ENCODE results near the gene PPID. TPM values are rescaled to one million over a fixed set of nuclear protein-coding genes. Genes with fewer than 3 reads are reported as not detected.
"Not testable (repeated sequence)": the region's sequence is repeated elsewhere in the genome, so short reads cannot be mapped to it uniquely, and the experiment has no call there.

Gene PPID
- total RNA-seq, 1 donor from 2014 or later = 58.5 TPM

DNA sequence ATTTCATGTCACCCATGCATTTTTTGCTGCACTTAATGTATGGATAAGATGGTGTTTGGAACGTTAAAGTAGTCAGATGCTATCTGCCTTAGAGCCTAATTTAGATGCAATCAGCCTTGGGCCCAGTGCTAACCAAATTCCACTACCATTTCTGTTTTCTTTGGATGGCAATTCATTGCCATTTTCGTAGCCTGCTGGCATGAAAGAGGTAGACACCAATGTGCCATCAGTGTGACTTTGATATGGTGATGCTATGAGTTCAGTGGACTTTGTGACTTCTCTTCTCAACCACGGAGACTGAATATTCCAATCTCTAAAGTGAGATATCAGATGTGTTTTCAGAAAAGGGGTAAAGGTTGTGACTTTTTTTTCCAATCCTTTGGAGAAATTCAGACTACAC lies 49.6 kb downstream of the PPID start:
- no peak for DNase-seq (ENCODE audit: low spot score)
- H3K27ac Mint-ChIP-seq = no peak overlapping the region
- intact Hi-C loops (cut with micrococcal nuclease) = loop anchor here (5.0 kb wide), 1 partner anchor 154 kb away; no protein-coding TSS in a partner anchor
- H3K27me3 Mint-ChIP-seq (ENCODE audit: low read depth) = no peaks in the 10 kb centered on the region
- H3K4me1 Mint-ChIP-seq (ENCODE audit: low read depth) = peaks cover 22% of the 10 kb centered on the region
- H3K36me3 Mint-ChIP-seq (ENCODE audit: low read depth) = peaks cover 12% of the 10 kb centered on the region
- H3K9me3 Mint-ChIP-seq = no peaks in the 10 kb centered on the region
- no peak overlapping the region for H3K4me3 Mint-ChIP-seq (ENCODE audit: low read depth)

DNA sequence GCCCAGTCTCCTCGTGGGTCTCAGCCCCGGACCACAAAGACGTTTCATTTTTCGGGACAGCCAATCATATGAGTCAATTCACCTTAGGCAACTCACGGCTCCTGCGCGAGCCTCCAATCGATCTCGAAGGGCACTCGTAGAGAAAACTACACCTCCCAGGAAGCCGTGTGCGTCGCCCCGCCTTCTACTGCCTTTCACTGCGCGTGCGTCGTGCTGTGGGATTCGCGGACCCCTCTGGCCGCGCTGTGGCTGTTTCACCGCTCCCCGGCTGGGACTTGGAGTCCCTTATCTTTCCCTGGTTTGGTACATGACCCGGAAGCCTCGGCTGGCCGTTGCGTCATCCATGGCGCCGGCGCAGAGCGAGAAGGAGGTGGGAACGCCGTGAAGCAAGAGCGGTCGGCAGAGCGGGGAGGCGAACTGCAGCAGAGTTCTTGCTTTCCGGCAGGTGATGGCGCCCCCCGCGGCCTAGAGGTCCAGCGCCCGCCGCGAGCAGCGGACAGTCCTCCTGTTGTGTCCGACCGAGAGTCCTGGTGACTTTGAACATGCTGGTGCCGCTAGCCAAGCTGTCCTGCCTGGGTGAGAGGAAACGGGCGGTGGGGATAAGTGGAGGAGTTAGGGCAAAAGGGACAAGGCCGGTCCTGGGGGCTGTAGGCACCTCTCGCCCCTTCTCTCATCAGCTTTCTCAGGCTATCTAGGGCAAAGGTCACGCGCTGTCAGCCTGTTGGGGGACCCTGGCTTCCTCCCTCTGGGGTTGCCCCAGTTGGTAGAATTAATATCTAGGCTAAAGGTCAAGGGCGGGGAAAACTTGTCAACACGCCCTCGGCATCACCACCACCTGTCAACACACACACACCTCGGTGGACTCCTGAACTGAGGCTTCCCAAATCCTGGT lies 51.0 kb downstream of the PPID start, which contains the start of gene ETFDH:
Gene ETFDH (plus strand): TSS at position 382 of the 892 bp plus-strand sequence. CDS start 161 bp downstream, at position 543.
- Mint-ChIP-seq H3K27ac (peak within 1 kb of the TSS; percentile 95), H3K4me3 (ENCODE audit: low read depth) (peak within 1 kb of the TSS; percentile 98), H3K9me3 (no peaks in the 10 kb centered on the region), H3K36me3 (ENCODE audit: low read depth) (peaks cover 15% of the 10 kb centered on the region), H3K27me3 (ENCODE audit: low read depth) (no peaks in the 10 kb centered on the region), H3K4me1 (ENCODE audit: low read depth) (peaks cover 25% of the 10 kb centered on the region)
- peak; percentile 98 for DNase-seq (ENCODE audit: low spot score)
- intact Hi-C loops (cut with micrococcal nuclease) = loop anchor here (1.0 to 5.0 kb wide), 5 partner anchors 51 to 534 kb away; partner anchors contain the start of genes FNIP2, PPID and RAPGEF2

DNA sequence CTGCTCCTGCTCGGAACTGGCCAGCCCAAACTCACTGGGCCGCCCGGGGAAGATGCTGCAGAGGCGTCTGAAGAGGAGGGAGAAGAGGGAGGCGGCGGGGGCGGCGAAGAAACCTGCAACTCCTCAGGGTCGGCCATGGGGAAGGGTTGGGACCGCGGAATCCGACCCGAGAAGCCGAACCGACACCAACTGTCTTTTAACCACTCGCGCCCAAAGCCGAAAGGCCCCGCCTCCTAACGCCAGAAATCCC lies 51.6 kb downstream of the PPID start, which contains the start of gene C4orf46:
Gene C4orf46 (minus strand): TSS at position 223 of the 250 bp plus-strand sequence. CDS start 86 bp downstream, at position 137.
- Mint-ChIP-seq H3K9me3 (no peaks in the 10 kb centered on the region), H3K4me3 (ENCODE audit: low read depth) (peak within 1 kb of the TSS; percentile 98), H3K27ac (peak within 1 kb of the TSS; percentile 95), H3K27me3 (ENCODE audit: low read depth) (no peaks in the 10 kb centered on the region), H3K36me3 (ENCODE audit: low read depth) (peaks cover 15% of the 10 kb centered on the region), H3K4me1 (ENCODE audit: low read depth) (peaks cover 25% of the 10 kb centered on the region)
- no peak for DNase-seq (ENCODE audit: low spot score)
- intact Hi-C loops (cut with micrococcal nuclease) = loop anchor here (1.0 to 5.0 kb wide), 2 partner anchors 156 to 432 kb away; partner anchors contain the start of gene RAPGEF2

DNA sequence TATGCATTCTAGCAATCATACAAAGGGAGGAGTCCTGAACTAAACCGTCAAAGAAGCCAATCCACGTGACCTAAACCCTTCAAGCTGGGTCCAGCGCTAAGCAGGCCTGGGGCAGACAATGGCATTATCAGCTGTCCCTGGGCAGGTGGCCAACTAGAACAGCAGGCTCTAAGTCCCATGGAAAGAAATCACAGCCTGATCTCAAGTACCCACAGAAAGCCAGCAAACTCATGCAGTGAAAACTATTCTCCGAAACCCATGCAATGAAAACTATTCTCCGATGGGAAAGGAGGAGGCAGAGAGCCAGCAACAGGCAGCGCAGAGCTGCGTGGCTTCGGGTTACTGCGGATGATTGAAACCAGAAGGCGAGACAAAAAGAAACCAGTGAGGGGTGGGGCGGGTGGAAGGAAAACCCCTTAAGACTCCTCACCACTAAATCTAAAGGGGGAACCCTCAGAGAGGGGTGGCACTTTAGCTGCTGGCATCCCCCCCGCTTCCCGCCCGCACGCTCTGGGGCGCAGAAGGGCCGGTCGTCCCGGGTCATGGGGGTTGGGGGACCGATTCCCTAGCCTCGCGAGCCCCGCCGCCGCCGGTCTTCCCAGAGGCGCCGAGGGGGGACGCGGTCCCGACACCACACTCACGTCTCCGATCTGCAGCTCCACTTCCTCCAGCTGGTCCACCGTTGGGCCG lies 52.1 kb downstream of the PPID start:
- Mint-ChIP-seq H3K4me3 (ENCODE audit: low read depth) (peak overlapping the region; percentile 98), H3K27ac (peak overlapping the region; percentile 95), H3K27me3 (ENCODE audit: low read depth) (no peaks in the 10 kb centered on the region), H3K4me1 (ENCODE audit: low read depth) (peaks cover 25% of the 10 kb centered on the region), H3K36me3 (ENCODE audit: low read depth) (peaks cover 18% of the 10 kb centered on the region), H3K9me3 (no peaks in the 10 kb centered on the region)
- intact Hi-C loops (cut with micrococcal nuclease) = loop anchor here (1.0 to 5.0 kb wide), 2 partner anchors 156 to 432 kb away; partner anchors contain the start of gene RAPGEF2
- peak; percentile 47 for DNase-seq (ENCODE audit: low spot score)

DNA sequence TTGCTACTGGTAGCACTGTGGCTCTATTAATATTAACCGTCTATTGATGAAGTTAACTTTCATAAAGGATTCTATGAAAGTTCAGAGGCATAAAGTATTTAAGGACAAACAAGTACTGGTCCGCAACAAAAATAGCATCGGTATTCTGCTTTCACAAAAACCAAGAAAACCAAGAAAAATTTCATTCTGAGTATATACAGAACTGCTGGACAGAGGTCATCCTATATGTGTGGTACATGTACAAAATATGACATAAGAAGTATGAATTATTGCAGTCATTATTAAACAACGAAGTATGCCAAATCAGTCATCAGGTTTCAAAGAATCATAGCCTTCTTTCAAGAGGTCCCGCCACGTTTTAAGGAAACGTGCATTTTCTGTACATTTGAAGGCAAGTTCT lies 53.9 kb downstream of the PPID start:
- peak overlapping the region; percentile 61 for H3K4me3 Mint-ChIP-seq (ENCODE audit: low read depth)
- peaks cover 27% of the 10 kb centered on the region for H3K36me3 Mint-ChIP-seq (ENCODE audit: low read depth)
- H3K4me1 Mint-ChIP-seq (ENCODE audit: low read depth) = peaks cover 25% of the 10 kb centered on the region
- no peaks in the 10 kb centered on the region for H3K27me3 Mint-ChIP-seq (ENCODE audit: low read depth)
- intact Hi-C loops (cut with micrococcal nuclease) = no loop called here
- no peak overlapping the region for H3K27ac Mint-ChIP-seq
- DNase-seq (ENCODE audit: low spot score) = no peak
- H3K9me3 Mint-ChIP-seq = no peaks in the 10 kb centered on the region

DNA sequence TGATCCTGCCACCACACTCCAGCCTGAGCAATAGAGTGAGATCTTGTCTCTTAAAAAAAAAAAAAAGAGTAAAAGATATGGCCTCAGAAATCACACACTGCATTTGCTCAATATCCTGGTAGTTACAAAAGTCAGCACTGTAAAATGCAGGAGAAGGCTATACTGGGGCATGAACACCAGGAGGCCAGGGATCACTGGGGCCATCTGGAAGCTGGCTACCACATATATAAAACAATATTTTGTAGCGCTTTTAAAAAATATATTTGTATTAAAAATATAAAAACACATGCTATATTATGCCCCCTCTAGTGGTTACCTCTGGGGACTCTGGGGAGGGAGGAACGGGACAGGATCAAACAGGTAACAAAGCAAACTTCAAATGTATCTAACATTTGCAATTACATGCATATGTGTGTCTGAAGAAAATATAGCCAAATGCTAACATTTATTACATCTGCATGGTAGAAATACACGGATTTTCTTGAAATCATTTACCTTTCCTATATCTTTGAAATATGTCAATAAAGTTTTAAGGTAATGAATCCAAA lies 55.5 kb downstream of the PPID start:
- intact Hi-C loops (cut with micrococcal nuclease) = no loop called here
- DNase-seq (ENCODE audit: low spot score) = no peak
- Mint-ChIP-seq H3K36me3 (ENCODE audit: low read depth) (peaks cover 27% of the 10 kb centered on the region), H3K4me3 (ENCODE audit: low read depth) (no peak overlapping the region), H3K27ac (no peak overlapping the region), H3K9me3 (no peaks in the 10 kb centered on the region), H3K4me1 (ENCODE audit: low read depth) (peaks cover 23% of the 10 kb centered on the region), H3K27me3 (ENCODE audit: low read depth) (no peaks in the 10 kb centered on the region)

DNA sequence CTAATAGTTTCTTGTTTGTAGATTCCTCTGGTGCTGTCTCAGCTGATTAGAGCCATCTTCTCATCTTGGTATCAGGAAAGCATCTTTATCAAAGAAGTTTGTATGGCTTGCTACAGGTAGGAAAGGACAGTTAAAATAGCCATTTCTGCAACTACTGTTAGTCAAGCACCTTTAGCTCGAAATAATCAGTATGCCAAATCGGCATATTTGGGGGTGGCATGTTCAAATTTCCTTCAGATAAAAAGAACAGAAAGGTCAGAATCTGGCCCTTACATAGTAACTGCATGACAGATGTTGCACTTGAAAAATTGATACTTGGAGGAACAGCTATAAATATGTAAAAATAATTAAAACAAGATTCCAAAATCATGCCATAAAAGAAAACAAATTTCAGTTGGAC lies 56.3 kb downstream of the PPID start:
- Mint-ChIP-seq H3K4me1 (ENCODE audit: low read depth) (peaks cover 20% of the 10 kb centered on the region), H3K27ac (no peak overlapping the region), H3K9me3 (no peaks in the 10 kb centered on the region), H3K4me3 (ENCODE audit: low read depth) (no peak overlapping the region), H3K36me3 (ENCODE audit: low read depth) (peaks cover 27% of the 10 kb centered on the region), H3K27me3 (ENCODE audit: low read depth) (no peaks in the 10 kb centered on the region)
- no peak for DNase-seq (ENCODE audit: low spot score)
- intact Hi-C loops (cut with micrococcal nuclease) = no loop called here

DNA sequence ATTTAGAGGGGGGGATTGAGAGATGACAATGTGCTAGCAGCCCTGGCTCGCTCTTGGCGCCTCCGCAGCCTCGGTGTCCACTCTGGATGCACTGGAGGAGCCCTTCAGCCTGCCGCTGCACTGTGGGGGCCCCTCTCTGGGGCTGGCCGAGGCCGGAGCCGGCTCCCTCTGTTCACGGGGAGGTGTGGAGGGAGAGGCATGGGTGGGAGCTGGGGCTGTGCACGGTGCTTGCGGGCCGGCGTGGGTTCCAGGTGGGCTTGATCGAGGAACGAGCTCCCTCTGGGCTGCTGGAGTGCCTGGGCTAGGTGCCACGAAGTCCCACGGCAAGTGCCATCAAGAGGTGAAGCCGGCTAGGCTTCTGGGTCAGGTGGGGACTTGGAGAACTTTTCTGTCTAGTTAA lies 58.4 kb downstream of the PPID start:
- DNase-seq (ENCODE audit: low spot score) = no peak
- Mint-ChIP-seq H3K4me1 (ENCODE audit: low read depth) (peaks cover 9% of the 10 kb centered on the region), H3K27me3 (ENCODE audit: low read depth) (no peaks in the 10 kb centered on the region), H3K27ac (no peak overlapping the region), H3K4me3 (ENCODE audit: low read depth) (no peak overlapping the region), H3K36me3 (ENCODE audit: low read depth) (peaks cover 19% of the 10 kb centered on the region), H3K9me3 (no peaks in the 10 kb centered on the region)
- intact Hi-C loops (cut with micrococcal nuclease) = no loop called here

DNA sequence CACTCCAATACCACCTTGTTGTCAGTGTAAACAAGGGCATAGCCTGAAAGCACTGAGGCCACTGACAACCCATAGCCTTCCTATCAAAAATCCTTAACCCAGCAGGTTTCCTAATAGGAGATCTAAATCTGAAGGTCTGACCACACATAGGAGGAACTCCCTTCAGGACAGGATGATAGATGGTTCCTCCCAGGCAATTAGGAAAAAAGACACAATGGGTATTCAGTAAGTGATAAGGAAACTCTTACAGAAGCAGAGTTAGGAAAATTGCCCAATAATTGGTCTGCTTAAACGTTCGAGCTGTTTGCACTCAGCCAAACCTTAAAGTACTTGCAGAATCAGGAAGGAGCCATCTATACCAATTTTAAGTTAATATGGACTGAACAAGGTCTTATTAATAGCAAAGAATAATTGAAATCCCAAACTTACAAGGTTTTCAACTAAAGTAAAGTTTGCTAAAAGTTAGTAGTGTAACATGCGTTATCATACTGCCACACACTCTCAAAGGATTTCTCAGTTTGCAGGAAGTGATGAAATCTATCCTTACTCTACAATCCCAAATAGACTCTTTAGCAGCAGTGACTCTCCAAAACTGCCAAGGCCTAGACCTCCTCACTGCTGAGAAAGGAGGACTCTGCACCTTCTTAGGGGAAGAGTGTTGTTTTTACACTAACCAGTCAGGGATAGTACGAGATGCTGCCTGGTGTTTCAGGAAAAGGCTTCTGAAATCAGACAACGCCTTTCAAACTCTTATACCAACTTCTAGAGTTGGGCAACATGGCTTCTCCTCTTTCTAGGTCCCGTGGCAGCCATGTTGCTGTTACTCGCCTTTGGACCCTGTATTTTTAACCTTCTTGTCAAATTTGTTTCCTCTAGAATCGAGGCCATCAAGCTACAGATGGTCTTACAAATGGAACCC lies 59.2 kb downstream of the PPID start:
- H3K4me1 Mint-ChIP-seq (ENCODE audit: low read depth); H3K27me3 Mint-ChIP-seq (ENCODE audit: low read depth); H3K4me3 Mint-ChIP-seq (ENCODE audit: low read depth); H3K9me3 Mint-ChIP-seq; intact Hi-C loops (cut with micrococcal nuclease); DNase-seq (ENCODE audit: low spot score); H3K27ac Mint-ChIP-seq: not testable (repeated sequence)
- peaks cover 15% of the 10 kb centered on the region for H3K36me3 Mint-ChIP-seq (ENCODE audit: low read depth)

DNA sequence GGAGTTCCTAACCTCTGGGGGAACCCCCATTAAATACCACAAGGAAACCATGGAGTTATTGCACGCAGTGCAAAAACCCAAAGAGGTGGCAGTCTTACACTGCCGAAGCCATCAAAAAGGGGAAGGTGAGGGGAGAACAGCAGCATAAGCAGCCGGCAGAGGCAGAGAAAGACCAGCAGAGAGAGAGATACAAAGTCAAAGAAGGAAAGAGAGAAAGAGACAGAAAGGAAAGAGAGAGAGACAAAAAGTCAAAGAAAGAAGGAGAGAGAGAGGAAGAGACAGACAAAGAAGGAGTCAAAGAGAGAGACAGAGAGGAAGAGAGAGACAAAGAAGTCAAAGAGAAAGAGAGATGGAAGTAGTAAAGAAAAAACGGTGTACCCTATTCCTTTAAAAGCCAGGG lies 59.9 kb downstream of the PPID start:
- H3K4me1 Mint-ChIP-seq (ENCODE audit: low read depth); H3K27me3 Mint-ChIP-seq (ENCODE audit: low read depth); intact Hi-C loops (cut with micrococcal nuclease); H3K9me3 Mint-ChIP-seq; H3K27ac Mint-ChIP-seq; H3K4me3 Mint-ChIP-seq (ENCODE audit: low read depth); DNase-seq (ENCODE audit: low spot score): not testable (repeated sequence)
- peaks cover 13% of the 10 kb centered on the region for H3K36me3 Mint-ChIP-seq (ENCODE audit: low read depth)

All from activated T-helper 2 cell treated with anti-CD3 and anti-CD28 coated beads, Interferon-gamma antibody, Interleukin-2, Interleukin-4, amounts not matched to agents 10 μg/mL and 5 μg/mL and 100 μg/mL, durations not matched to agents 14 hours and 24 hours and 36 hours (primary cell).